Thoracic aorta (tissue), 2 donors: ENCODE results near the gene SKP2. TPM values are rescaled to one million over a fixed set of nuclear protein-coding genes. Genes with fewer than 3 reads are reported as not detected.

ENCODE experiments used
- ATAC-seq: fragments of 150-250 bp; one replicate; pipeline ENCODE4 v1.8.0; 2017; ENCODE audit warnings: low read depth; ENCODE audit not compliant: insufficient number of reproducible peaks, low FRiP score
- DNase-seq: peaks from one replicate; pipeline ENCODE4 v3.0.0-alpha.2; 2020; ENCODE audit warnings: low spot score
- H3K27ac ChIP-seq, 2 donors: fragments of 200-600 bp; sonication (generic); 1 replicate in 1 of 2; 2 replicates in 1 of 2; pipeline ENCODE4 v1.5.1; 2016; ENCODE audit warnings: mild to moderate bottlenecking in 2 of 2, moderate library complexity in 2 of 2
- H3K27me3 ChIP-seq: fragments of 200-600 bp; sonication (generic); replicated peaks from 2 replicates; pipeline ENCODE4 v1.6.0; 2016; ENCODE audit warnings: mild to moderate bottlenecking; ENCODE audit not compliant: insufficient read depth
- H3K36me3 ChIP-seq: fragments of 200-600 bp; sonication (generic); one replicate; pipeline ENCODE4 v1.5.1; 2016
- H3K4me1 ChIP-seq, 2 donors: fragments of 200-600 bp; sonication (generic); 1 replicate in 1 of 2; 2 replicates in 1 of 2; pipeline versions ENCODE4 v1.5.1 to v1.6.0; 2016; ENCODE audit warnings: low read depth in 2 of 2, mild to moderate bottlenecking in 1 of 2; ENCODE audit not compliant: control insufficient read depth in 1 of 2
- H3K4me3 ChIP-seq: fragments of 200-600 bp; sonication (generic); 2 replicates; pipeline ENCODE4 v1.5.1; 2016; ENCODE audit warnings: mild to moderate bottlenecking
- H3K9me3 ChIP-seq: fragments of 200-600 bp; sonication (generic); 2 replicates; pipeline ENCODE4 v1.5.1; 2016
- total RNA-seq, 2 donors: library from RNA; depleted of rRNA; stranded (reverse); fragments of >200 nt; gene quantifications; one replicate each; pipeline versions ENCODE4 v1.1.0 to v1.2.3, GENCODE V29; 2016
- TF ChIP-seq, protein P1 (sequence below): fragments of 200-600 bp; sonication (generic); IDR thresholded peaks from one replicate; pipeline ENCODE4 v1.5.1; 2019; ENCODE audit warnings: antibody characterized with exemption

SKP2 gene
- 1 to 10 TPM; 6.4 to 7.8 TPM for total RNA-seq

- TF ChIP-seq, protein P1, sequence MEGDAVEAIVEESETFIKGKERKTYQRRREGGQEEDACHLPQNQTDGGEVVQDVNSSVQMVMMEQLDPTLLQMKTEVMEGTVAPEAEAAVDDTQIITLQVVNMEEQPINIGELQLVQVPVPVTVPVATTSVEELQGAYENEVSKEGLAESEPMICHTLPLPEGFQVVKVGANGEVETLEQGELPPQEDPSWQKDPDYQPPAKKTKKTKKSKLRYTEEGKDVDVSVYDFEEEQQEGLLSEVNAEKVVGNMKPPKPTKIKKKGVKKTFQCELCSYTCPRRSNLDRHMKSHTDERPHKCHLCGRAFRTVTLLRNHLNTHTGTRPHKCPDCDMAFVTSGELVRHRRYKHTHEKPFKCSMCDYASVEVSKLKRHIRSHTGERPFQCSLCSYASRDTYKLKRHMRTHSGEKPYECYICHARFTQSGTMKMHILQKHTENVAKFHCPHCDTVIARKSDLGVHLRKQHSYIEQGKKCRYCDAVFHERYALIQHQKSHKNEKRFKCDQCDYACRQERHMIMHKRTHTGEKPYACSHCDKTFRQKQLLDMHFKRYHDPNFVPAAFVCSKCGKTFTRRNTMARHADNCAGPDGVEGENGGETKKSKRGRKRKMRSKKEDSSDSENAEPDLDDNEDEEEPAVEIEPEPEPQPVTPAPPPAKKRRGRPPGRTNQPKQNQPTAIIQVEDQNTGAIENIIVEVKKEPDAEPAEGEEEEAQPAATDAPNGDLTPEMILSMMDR = no peak
- no peaks in the 10 kb centered on the region for H3K27me3 ChIP-seq
- H3K4me1 ChIP-seq = peaks cover 5 to 37% of the 10 kb centered on the region in 2 donors
- DNase-seq = peak; percentile 95
- H3K9me3 ChIP-seq = no peaks in the 10 kb centered on the region
- H3K4me3 ChIP-seq = peak within 1 kb of the TSS; percentile 90
- H3K36me3 ChIP-seq = no peaks in the 10 kb centered on the region
- ATAC-seq = peak; percentile 89
- H3K27ac ChIP-seq = peak within 1 kb of the TSS; percentile 75 to 82
Measured at GRCh38 chr5:36151434-36152323, at the start of gene SKP2, which contains the start of gene LMBRD2. Gene SKP2 (plus strand): TSS chr5:36152111. CDS start chr5:36152263, 152 bp downstream. Gene LMBRD2 (minus strand): TSS chr5:36151887. CDS start chr5:36143349, 8,538 bp downstream.

DNA sequence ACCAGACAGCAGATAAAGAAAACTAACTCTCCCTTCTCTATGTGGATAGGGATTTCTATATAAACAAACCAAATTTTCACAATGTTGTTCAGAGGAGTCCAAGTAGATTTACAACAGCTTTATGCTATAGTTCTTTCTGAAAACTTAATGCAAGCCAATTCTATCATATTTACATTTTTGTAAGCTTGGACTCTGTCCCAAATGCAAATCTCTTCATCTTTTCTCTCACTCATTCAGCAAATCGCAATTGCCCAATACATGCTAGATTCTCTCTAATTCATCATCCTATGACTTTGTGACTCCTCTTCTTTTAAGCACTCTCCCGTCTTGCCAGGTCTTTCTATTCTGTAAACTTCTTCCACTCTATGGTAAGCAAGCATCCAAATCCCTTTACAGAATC is 46.1 kb upstream of the SKP2 start:
- Histone ChIP-seq H3K27me3 (no peaks in the 10 kb centered on the region), H3K4me1 (no peaks in the 10 kb centered on the region), H3K27ac (no peak overlapping the region), H3K36me3 (peaks cover 20% of the 10 kb centered on the region), H3K4me3 (no peak overlapping the region), H3K9me3 (no peaks in the 10 kb centered on the region)
- DNase-seq = no peak
- TF ChIP-seq, protein P1 = no peak
- no peak for ATAC-seq

GRCh38 chr5:36108758-36109460 is 43.0 kb upstream of the SKP2 start:
- H3K27me3 ChIP-seq = no peaks in the 10 kb centered on the region
- ATAC-seq (no peak), DNase-seq (no peak)
- no peaks in the 10 kb centered on the region for H3K4me1 ChIP-seq
- no peaks in the 10 kb centered on the region for H3K9me3 ChIP-seq
- H3K27ac ChIP-seq = no peak overlapping the region
- no peak overlapping the region for H3K4me3 ChIP-seq
- peaks cover 20% of the 10 kb centered on the region for H3K36me3 ChIP-seq
- TF ChIP-seq, protein P1 = no peak

DNA sequence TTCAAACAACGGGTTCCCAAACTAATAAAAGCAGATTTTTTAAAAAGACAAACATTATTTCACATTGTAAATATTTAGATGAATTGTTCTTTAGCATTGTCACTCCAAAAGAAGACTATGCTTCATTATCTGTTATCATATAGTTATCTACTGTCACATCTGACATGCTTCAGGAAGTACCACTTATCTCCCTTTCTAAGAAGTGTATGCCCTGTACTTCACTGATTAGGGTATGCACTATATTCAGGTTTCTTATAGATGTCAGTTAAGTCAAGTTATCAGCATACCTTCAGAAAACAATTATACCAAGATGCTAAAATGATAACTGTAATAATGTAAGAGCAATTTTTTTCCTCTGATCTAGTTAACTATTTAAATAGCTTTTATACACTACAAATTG is 40.7 kb upstream of the SKP2 start:
- Histone ChIP-seq H3K4me1 (no peaks in the 10 kb centered on the region), H3K27me3 (no peaks in the 10 kb centered on the region), H3K27ac (no peak overlapping the region), H3K9me3 (no peaks in the 10 kb centered on the region), H3K36me3 (peaks cover 20% of the 10 kb centered on the region), H3K4me3 (no peak overlapping the region)
- TF ChIP-seq, protein P1 = no peak
- DNase-seq (no peak), ATAC-seq (no peak)

DNA sequence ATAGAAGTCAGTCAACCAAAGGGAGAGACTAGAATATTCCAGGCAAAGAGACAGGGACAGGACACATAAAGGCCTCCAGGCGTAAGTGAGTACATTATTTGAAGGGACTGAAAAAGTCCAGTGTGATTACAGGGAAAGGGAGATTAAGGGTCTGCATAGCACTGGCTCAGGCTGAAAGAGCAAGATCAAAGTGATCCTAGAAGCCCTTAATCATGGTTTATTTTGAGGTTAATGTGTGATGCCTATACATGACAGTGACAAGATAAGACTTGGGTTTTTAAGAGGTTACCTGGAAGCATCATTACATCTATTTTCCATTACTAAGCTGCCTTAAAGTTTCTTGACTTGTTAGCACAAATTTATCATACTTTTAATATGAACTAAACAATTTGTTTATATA is 26.0 kb upstream of the SKP2 start:
- TF ChIP-seq, protein P1 = no peak
- H3K36me3 ChIP-seq = peaks cover 18% of the 10 kb centered on the region
- no peaks in the 10 kb centered on the region for H3K4me1 ChIP-seq
- no peak for ATAC-seq
- no peak overlapping the region for H3K4me3 ChIP-seq
- H3K27ac ChIP-seq = no peak overlapping the region
- DNase-seq = no peak
- H3K27me3 ChIP-seq = no peaks in the 10 kb centered on the region
- peaks cover 6% of the 10 kb centered on the region for H3K9me3 ChIP-seq
